ENCODE measurements around the gene CDKAL1.

DNA sequence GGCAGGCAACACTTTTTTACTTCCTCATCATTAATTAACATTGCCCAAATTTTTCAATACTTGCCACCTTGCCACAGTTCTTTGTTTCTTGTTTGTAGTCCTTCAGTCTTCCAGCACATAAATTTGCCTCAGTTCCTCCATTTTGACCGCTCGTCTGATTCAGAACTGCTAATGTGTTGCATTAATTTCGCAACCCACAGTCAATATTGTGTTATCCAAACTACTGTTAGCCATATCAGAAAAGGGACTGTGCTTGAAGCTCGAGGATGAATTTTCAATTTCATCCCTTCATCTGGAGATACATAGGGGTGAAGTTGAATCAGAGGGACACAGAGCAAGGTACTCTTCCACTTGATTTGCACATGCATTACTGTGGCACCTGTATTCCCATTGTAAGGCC lies 421.5 kb downstream of the CDKAL1 start:
- TF ChIP-seq, protein P1, sequence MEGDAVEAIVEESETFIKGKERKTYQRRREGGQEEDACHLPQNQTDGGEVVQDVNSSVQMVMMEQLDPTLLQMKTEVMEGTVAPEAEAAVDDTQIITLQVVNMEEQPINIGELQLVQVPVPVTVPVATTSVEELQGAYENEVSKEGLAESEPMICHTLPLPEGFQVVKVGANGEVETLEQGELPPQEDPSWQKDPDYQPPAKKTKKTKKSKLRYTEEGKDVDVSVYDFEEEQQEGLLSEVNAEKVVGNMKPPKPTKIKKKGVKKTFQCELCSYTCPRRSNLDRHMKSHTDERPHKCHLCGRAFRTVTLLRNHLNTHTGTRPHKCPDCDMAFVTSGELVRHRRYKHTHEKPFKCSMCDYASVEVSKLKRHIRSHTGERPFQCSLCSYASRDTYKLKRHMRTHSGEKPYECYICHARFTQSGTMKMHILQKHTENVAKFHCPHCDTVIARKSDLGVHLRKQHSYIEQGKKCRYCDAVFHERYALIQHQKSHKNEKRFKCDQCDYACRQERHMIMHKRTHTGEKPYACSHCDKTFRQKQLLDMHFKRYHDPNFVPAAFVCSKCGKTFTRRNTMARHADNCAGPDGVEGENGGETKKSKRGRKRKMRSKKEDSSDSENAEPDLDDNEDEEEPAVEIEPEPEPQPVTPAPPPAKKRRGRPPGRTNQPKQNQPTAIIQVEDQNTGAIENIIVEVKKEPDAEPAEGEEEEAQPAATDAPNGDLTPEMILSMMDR (IDR thresholded peaks at IDR 0.05; ENCODE audit: low read depth, low read length) = no peak
- no peak for TF ChIP-seq EZH2phosphoT487 (IDR thresholded peaks at IDR 0.05; ENCODE audit: low read depth)
